ENCODE results near the gene THUMPD3.

THUMPD3 gene

GRCh38 chr3:9330166-9330703, 32.6 kb upstream of the THUMPD3 start:
- TF ChIP-seq CTCF (IDR thresholded peaks at IDR 0.05; ENCODE audit: borderline replicate concordance, insufficient read depth, low read depth, low read length): no peak

GRCh38 chr3:9331171-9331570, 31.7 kb upstream of the THUMPD3 start:
- no peak overlapping the region for H3K4me3 ChIP-seq (ENCODE audit: low read depth, low read length)
- TF ChIP-seq CTCF (IDR thresholded peaks at IDR 0.05; ENCODE audit: borderline replicate concordance, insufficient read depth, low read depth, low read length): no peak

More at GRCh38 chr3:9330166-9330703, 32.6 kb upstream of the THUMPD3 start:
- H3K4me3 ChIP-seq (ENCODE audit: low read depth, low read length): no peak overlapping the region

- TF ChIP-seq CTCF (IDR thresholded peaks at IDR 0.05; ENCODE audit: borderline replicate concordance, insufficient read depth, low read depth, low read length): no peak
- no peak overlapping the region for H3K4me3 ChIP-seq (ENCODE audit: low read depth, low read length)
Measured at GRCh38 chr3:9332250-9333030, 30.4 kb upstream of the THUMPD3 start.

GRCh38 chr3:9339761-9340471, 22.9 kb upstream of the THUMPD3 start:
- TF ChIP-seq CTCF (IDR thresholded peaks at IDR 0.05; ENCODE audit: borderline replicate concordance, insufficient read depth, low read depth, low read length): no peak
- H3K4me3 ChIP-seq (ENCODE audit: low read depth, low read length): no peak overlapping the region

GRCh38 chr3:9340472-9340902, 22.4 kb upstream of the THUMPD3 start:
- H3K4me3 ChIP-seq (ENCODE audit: low read depth, low read length): no peak overlapping the region
- TF ChIP-seq CTCF (IDR thresholded peaks at IDR 0.05; ENCODE audit: borderline replicate concordance, insufficient read depth, low read depth, low read length): no peak

GRCh38 chr3:9342696-9343095, 20.2 kb upstream of the THUMPD3 start:
- no peak overlapping the region for H3K4me3 ChIP-seq (ENCODE audit: low read depth, low read length)
- TF ChIP-seq CTCF (IDR thresholded peaks at IDR 0.05; ENCODE audit: borderline replicate concordance, insufficient read depth, low read depth, low read length): no peak
